HG03060 (cell line): ENCODE results near the gene ATP11C.
"Not testable (repeated sequence)": the region's sequence is repeated elsewhere in the genome, so short reads cannot be mapped to it uniquely, and the experiment has no call there.

Experiments
- ATAC-seq: cut with Tn5 transposase; IDR thresholded peaks from one replicate; pipeline ENCODE4 v1.9.1; 2021; ENCODE audit warnings: low read depth, moderate number of reproducible peaks; ENCODE audit not compliant: unreplicated experiment

The ATP11C gene

GRCh38 chrX:139864640-139865039, 68.2 kb downstream of the ATP11C start:
- no peak for ATAC-seq

GRCh38 chrX:139862208-139862607, 70.6 kb downstream of the ATP11C start:
- no peak for ATAC-seq

GRCh38 chrX:139856826-139857225, 76.0 kb downstream of the ATP11C start:
- ATAC-seq, result not testable (repeated sequence)

- ATAC-seq, result no peak
These were observed 81.1 kb downstream of the ATP11C start for GRCh38 chrX:139851730-139852129.

- ATAC-seq, result no peak
These were observed 81.9 kb downstream of the ATP11C start for GRCh38 chrX:139850968-139851367.

GRCh38 chrX:139844884-139845283, 88.0 kb downstream of the ATP11C start:
- ATAC-seq, result peak; percentile 61

GRCh38 chrX:139844163-139844562, 88.7 kb downstream of the ATP11C start:
- peak; percentile 60 for ATAC-seq

GRCh38 chrX:139842326-139843185, 90.3 kb downstream of the ATP11C start:
- no peak for ATAC-seq

GRCh38 chrX:139836335-139836734, 96.5 kb downstream of the ATP11C start:
- ATAC-seq, result not testable (repeated sequence)

GRCh38 chrX:139834879-139835278, 98.0 kb downstream of the ATP11C start:
- no peak for ATAC-seq

GRCh38 chrX:139832718-139833309, 100.0 kb downstream of the ATP11C start:
- no peak for ATAC-seq

GRCh38 chrX:139831675-139832456, 101.0 kb downstream of the ATP11C start:
- ATAC-seq, result peak; percentile 66

GRCh38 chrX:139831017-139831416, 101.8 kb downstream of the ATP11C start:
- ATAC-seq, result no peak

- ATAC-seq, result no peak
These were observed 104.0 kb downstream of the ATP11C start for GRCh38 chrX:139828830-139829229.

- ATAC-seq, result no peak
These were observed 104.8 kb downstream of the ATP11C start for GRCh38 chrX:139828033-139828432.

GRCh38 chrX:139826065-139827044, 106.5 kb downstream of the ATP11C start:
- ATAC-seq, result no peak

- no peak for ATAC-seq
These were observed 107.2 kb downstream of the ATP11C start for GRCh38 chrX:139825618-139826017.

- no peak for ATAC-seq
These were observed 109.0 kb downstream of the ATP11C start for GRCh38 chrX:139823806-139824205.

- no peak for ATAC-seq
These were observed 112.4 kb downstream of the ATP11C start for GRCh38 chrX:139820358-139820984.

- ATAC-seq, result no peak
These were observed 116.6 kb downstream of the ATP11C start for GRCh38 chrX:139816204-139816603.
